Astrocyte of the spinal cord (primary cell): Measurements from ENCODE around the gene TFAM.

Source experiments
- DNase-seq: peaks from one replicate; pipeline ENCODE4 v3.0.0; 2011; ENCODE audit warnings: low read depth, low spot score
- H3K4me3 ChIP-seq: 2 replicates; pipeline ENCODE4 v1.5.1; 2011; ENCODE audit warnings: low read depth, mild to moderate bottlenecking, low read length, moderate library complexity
- in situ Hi-C: cut with HindIII; loops from 2 replicates; pipeline ENCODE4 v1.10.0; 2017; ENCODE audit warnings: low sequenced_read_pairs
- TF ChIP-seq, protein P1 (sequence below): IDR thresholded peaks from 2 replicates; pipeline ENCODE4 v1.5.1; 2012; ENCODE audit warnings: low read depth, mild to moderate bottlenecking, low read length, inconsistent platforms

The TFAM gene

GRCh38 chr10:58371473-58371872 is 13.7 kb upstream of the TFAM start:
- TF ChIP-seq, protein P1, sequence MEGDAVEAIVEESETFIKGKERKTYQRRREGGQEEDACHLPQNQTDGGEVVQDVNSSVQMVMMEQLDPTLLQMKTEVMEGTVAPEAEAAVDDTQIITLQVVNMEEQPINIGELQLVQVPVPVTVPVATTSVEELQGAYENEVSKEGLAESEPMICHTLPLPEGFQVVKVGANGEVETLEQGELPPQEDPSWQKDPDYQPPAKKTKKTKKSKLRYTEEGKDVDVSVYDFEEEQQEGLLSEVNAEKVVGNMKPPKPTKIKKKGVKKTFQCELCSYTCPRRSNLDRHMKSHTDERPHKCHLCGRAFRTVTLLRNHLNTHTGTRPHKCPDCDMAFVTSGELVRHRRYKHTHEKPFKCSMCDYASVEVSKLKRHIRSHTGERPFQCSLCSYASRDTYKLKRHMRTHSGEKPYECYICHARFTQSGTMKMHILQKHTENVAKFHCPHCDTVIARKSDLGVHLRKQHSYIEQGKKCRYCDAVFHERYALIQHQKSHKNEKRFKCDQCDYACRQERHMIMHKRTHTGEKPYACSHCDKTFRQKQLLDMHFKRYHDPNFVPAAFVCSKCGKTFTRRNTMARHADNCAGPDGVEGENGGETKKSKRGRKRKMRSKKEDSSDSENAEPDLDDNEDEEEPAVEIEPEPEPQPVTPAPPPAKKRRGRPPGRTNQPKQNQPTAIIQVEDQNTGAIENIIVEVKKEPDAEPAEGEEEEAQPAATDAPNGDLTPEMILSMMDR: no peak
- no peak overlapping the region for H3K4me3 ChIP-seq
- in situ Hi-C loops: no loop called here
- DNase-seq: no peak

- in situ Hi-C loops: no loop called here
- DNase-seq: no peak
- TF ChIP-seq, protein P1: no peak
- H3K4me3 ChIP-seq: no peak overlapping the region
Measured at GRCh38 chr10:58372607-58373441, 12.4 kb upstream of the TFAM start.

DNA sequence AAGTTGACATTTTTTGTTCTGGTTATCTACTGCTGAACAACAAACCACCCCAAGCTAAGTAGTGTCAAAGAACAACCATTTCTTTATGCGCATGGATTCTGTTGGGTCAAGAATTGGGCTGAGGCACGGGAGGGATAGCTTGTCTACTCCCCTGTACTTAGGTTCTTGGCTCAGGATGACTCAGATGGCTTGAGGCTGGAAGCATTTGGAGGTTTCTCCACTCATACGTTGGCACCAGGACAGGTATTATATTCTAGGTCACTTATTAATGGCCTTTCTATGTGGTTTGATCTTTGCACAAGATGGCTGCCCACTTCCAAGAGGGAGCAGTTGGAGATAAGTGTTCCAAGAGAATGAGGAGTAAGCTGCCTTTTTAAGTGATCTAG is 11.8 kb upstream of the TFAM start:
- H3K4me3 ChIP-seq: no peak overlapping the region
- in situ Hi-C loops: no loop called here
- TF ChIP-seq, protein P1: no peak
- DNase-seq: no peak

- TF ChIP-seq, protein P1: no peak
- in situ Hi-C loops: no loop called here
- DNase-seq: no peak
- no peak overlapping the region for H3K4me3 ChIP-seq
Measured at GRCh38 chr10:58382489-58382995, 2.7 kb upstream of the TFAM start.

- peak overlapping the region; percentile 91 for H3K4me3 ChIP-seq
- TF ChIP-seq, protein P1: no peak
- DNase-seq: peak; percentile 17
- in situ Hi-C loops: no loop called here
Measured at GRCh38 chr10:58384095-58384494, 1.1 kb upstream of the TFAM start.

- peak overlapping the region; percentile 91 for H3K4me3 ChIP-seq
- no peak for DNase-seq
- in situ Hi-C loops: no loop called here
- TF ChIP-seq, protein P1: no peak
Measured at GRCh38 chr10:58384544-58384998, 639 bp upstream of the TFAM start.
